HepG2 (cell line): ENCODE measurements around the gene COQ7. TPM values are rescaled to one million over a fixed set of nuclear protein-coding genes. Genes with fewer than 3 reads are reported as not detected.

Experiments used
- GFI1 ChIP-seq: sonication (generic); formaldehyde crosslinking; IDR thresholded peaks from 2 replicates; pipeline ENCODE4 v1.5.0; 2020; ENCODE audit warnings: missing genetic modification reagents, mild to moderate bottlenecking, borderline replicate concordance
- GZF1 ChIP-seq: sonication (generic); formaldehyde crosslinking; IDR thresholded peaks from 2 replicates; pipeline ENCODE4 v1.5.1; 2020; ENCODE audit warnings: mild to moderate bottlenecking, missing genetic modification reagents
- HNF1A ChIP-seq, 2 experiments: sonication (generic) in 1 of 2; formaldehyde crosslinking in 1 of 2; IDR thresholded peaks; 2 replicates each; pipeline versions ENCODE4 v1.4.0 to v1.6.1; 2016 to 2020; ENCODE audit warnings: borderline replicate concordance in 1 of 2, low read depth in 1 of 2, mild to moderate bottlenecking in 1 of 2, missing genetic modification reagents in 1 of 2
- HOXA5 ChIP-seq: sonication (generic); formaldehyde crosslinking; IDR thresholded peaks from 2 replicates; pipeline ENCODE4 v1.4.0; 2020; ENCODE audit warnings: missing genetic modification reagents
- NFYC ChIP-seq: IDR thresholded peaks from 2 replicates; pipeline ENCODE4 v1.6.1; 2016; ENCODE audit warnings: missing genetic modification reagents, missing compliant biosample characterization
- SALL1 ChIP-seq: sonication (generic); formaldehyde crosslinking; IDR thresholded peaks from 2 replicates; pipeline ENCODE4 v1.8.0; 2022; ENCODE audit warnings: mild to moderate bottlenecking, missing genetic modification reagents
- TAF1 ChIP-seq: sonication (generic); formaldehyde crosslinking; IDR thresholded peaks from 2 replicates; pipeline ENCODE4 v1.4.0; 2020; ENCODE audit warnings: missing genetic modification reagents
- THYN1 ChIP-seq: sonication (generic); formaldehyde crosslinking; IDR thresholded peaks from 2 replicates; pipeline ENCODE4 v1.8.1; 2023; ENCODE audit warnings: low read depth, mild to moderate bottlenecking, moderate library complexity, missing genetic modification reagents, borderline replicate concordance
- TRIM24 ChIP-seq: sonication (generic); formaldehyde crosslinking; IDR thresholded peaks from 2 replicates; pipeline ENCODE4 v1.8.0; 2022; ENCODE audit warnings: mild to moderate bottlenecking, missing genetic modification reagents
- ZHX2 ChIP-seq, 2 experiments: sonication (generic) in 1 of 2; formaldehyde crosslinking in 1 of 2; IDR thresholded peaks; 2 replicates each; pipeline versions ENCODE4 v1.6.1 to v1.9.0; 2014 to 2022; ENCODE audit warnings: antibody characterized with exemption in 1 of 2, borderline replicate concordance in 1 of 2, inconsistent platforms in 1 of 2, low read depth in 1 of 2, missing genetic modification reagents in 1 of 2
- ZNF18 ChIP-seq: sonication (generic); formaldehyde crosslinking; IDR thresholded peaks from 2 replicates; pipeline ENCODE4 v1.8.0; 2022; ENCODE audit warnings: mild to moderate bottlenecking, missing genetic modification reagents; ENCODE audit not compliant: insufficient replicate concordance
- ZNF274 ChIP-seq: sonication (generic); formaldehyde crosslinking; IDR thresholded peaks from 2 replicates; pipeline ENCODE4 v1.5.1; 2020; ENCODE audit warnings: mild to moderate bottlenecking, missing genetic modification reagents
- ZNF292 ChIP-seq: sonication (generic); formaldehyde crosslinking; IDR thresholded peaks from 2 replicates; pipeline ENCODE4 v1.8.1; 2022; ENCODE audit warnings: mild to moderate bottlenecking, low read depth, missing genetic modification reagents, borderline replicate concordance
- ZNF317 ChIP-seq: sonication (generic); formaldehyde crosslinking; IDR thresholded peaks from 2 replicates; pipeline ENCODE4 v1.5.0; 2020; ENCODE audit warnings: mild to moderate bottlenecking, missing genetic modification reagents
- ZNF550 ChIP-seq: sonication (generic); formaldehyde crosslinking; IDR thresholded peaks from 2 replicates; pipeline ENCODE4 v1.4.0; 2020; ENCODE audit warnings: mild to moderate bottlenecking, missing genetic modification reagents, borderline replicate concordance
- ZNF879 ChIP-seq: sonication (generic); formaldehyde crosslinking; IDR thresholded peaks from 2 replicates; pipeline ENCODE4 v1.8.1; 2023; ENCODE audit warnings: missing genetic modification reagents
- polyA plus RNA-seq, 8 experiments: library from polyadenylated mRNA; depleted of rRNA in 3 of 8; stranded (reverse) in 7 of 8; unstranded in 1 of 8; fragments of >200 nt; fragmentation: Illumina TruSeq in 4 of 8; extraction: Trizol in 4 of 8; gene quantifications; 2 replicates each; pipeline versions ENCODE4 v1.2.1 to v1.2.3, GENCODE V29; 2011 to 2016; ENCODE audit warnings: low read depth in 4 of 8, missing spikeins in 1 of 8, mixed read lengths in 1 of 8; ENCODE audit not compliant: insufficient read depth in 1 of 8
- total RNA-seq, 5 experiments: library from RNA; depleted of rRNA; stranded (reverse); fragments of >200 nt; fragmentation: Illumina TruSeq; extraction: Trizol; gene quantifications; 2 replicates each; pipeline ENCODE4 v1.2.3, GENCODE V29; 2016; ENCODE audit warnings: low read depth in 1 of 5

The COQ7 gene
- total and polyA plus RNA-seq, 2 of the 13 experiments (the other 11 are each of a cell fraction or from before 2014, with no cell fraction given), result 20.1 to 45.7 TPM

- TF ChIP-seq HNF1A (IDR thresholded peaks at IDR 0.05; ENCODE audit: low read depth), result no peak
- TF ChIP-seq HNF1A (CRISPR knock-in tag; IDR thresholded peaks at IDR 0.05; ENCODE audit: borderline replicate concordance), result no peak
- TF ChIP-seq ZNF550, result no peak
- no peak for TF ChIP-seq TRIM24 (CRISPR knock-in tag)
- TF ChIP-seq GZF1, result no peak
- TF ChIP-seq TAF1 (CRISPR knock-in tag), result no peak
- no peak for TF ChIP-seq NFYC (CRISPR knock-in tag)
- no peak for TF ChIP-seq ZHX2 (IDR thresholded peaks at IDR 0.05; ENCODE audit: low read depth)
- TF ChIP-seq ZHX2 (CRISPR knock-in tag; IDR thresholded peaks at IDR 0.05; ENCODE audit: borderline replicate concordance), result no peak; the same call in 1 of the 2 replicates
- TF ChIP-seq ZNF274 (CRISPR knock-in tag), result no peak
- TF ChIP-seq THYN1 (CRISPR knock-in tag), result no peak
- no peak for TF ChIP-seq ZNF292 (CRISPR knock-in tag)
- no peak for TF ChIP-seq SALL1
- TF ChIP-seq ZNF317 (CRISPR knock-in tag), result no peak
- TF ChIP-seq GFI1 (CRISPR knock-in tag), result peak; percentile 82
- TF ChIP-seq HOXA5 (CRISPR knock-in tag), result 0 out of 2 replicates have a peak, but pooled peaks have one; percentile 40
- TF ChIP-seq ZNF879 (CRISPR knock-in tag), result no peak
- TF ChIP-seq ZNF18 (CRISPR knock-in tag), result no peak
Measured at GRCh38 chr16:19110537-19111360, 43.3 kb downstream of the COQ7 start (continued).
